Measurements from ENCODE around the gene KDM4B.

The KDM4B gene

GRCh38 chr19:5048727-5049553, 80.0 kb downstream of the KDM4B start:
- TF ChIP-seq, protein P1, sequence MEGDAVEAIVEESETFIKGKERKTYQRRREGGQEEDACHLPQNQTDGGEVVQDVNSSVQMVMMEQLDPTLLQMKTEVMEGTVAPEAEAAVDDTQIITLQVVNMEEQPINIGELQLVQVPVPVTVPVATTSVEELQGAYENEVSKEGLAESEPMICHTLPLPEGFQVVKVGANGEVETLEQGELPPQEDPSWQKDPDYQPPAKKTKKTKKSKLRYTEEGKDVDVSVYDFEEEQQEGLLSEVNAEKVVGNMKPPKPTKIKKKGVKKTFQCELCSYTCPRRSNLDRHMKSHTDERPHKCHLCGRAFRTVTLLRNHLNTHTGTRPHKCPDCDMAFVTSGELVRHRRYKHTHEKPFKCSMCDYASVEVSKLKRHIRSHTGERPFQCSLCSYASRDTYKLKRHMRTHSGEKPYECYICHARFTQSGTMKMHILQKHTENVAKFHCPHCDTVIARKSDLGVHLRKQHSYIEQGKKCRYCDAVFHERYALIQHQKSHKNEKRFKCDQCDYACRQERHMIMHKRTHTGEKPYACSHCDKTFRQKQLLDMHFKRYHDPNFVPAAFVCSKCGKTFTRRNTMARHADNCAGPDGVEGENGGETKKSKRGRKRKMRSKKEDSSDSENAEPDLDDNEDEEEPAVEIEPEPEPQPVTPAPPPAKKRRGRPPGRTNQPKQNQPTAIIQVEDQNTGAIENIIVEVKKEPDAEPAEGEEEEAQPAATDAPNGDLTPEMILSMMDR (IDR thresholded peaks at IDR 0.05; ENCODE audit: control extremely low read depth, extremely low read depth, low read depth, missing control alignments) = no peak
- ChIA-PET CTCF (interaction anchor here (0.6 to 3.3 kb wide), 14 partner anchors 10 to 302 kb away, joined by 3 to 12 read pairs (median 4); no protein-coding TSS in a partner anchor), POLR2A (no interaction called here)
- no peak for DNase-seq (ENCODE audit: extremely low spot score)

DNA sequence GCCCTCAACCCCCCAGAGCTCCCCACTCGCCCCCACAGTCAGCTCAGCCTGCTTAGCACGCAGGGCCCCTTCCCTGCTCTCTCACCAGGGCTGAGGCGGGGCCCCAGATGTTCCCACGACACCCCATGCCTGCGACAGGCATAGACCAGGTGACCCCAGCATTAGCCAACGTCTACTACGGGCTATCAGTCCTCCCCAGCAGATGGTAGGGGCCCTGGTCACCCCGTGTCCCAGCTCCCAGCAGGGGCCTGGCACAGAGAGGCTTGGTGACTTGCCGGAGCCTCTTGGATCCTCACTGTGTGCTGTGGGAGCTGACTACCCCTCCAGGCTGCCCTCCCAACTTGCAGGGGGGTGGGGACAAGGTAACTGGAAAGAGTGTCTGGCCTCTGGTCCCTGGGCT, 80.6 kb downstream of the KDM4B start:
- TF ChIP-seq, protein P1 (IDR thresholded peaks at IDR 0.05; ENCODE audit: control extremely low read depth, extremely low read depth, low read depth, missing control alignments) = no peak
- DNase-seq (ENCODE audit: extremely low spot score) = no peak
- ChIA-PET CTCF (interaction anchor here (1.1 to 3.3 kb wide), 7 partner anchors 12 to 121 kb away, joined by 3 to 12 read pairs (median 4); no protein-coding TSS in a partner anchor), POLR2A (no interaction called here)

GRCh38 chr19:5050067-5050656, 81.2 kb downstream of the KDM4B start:
- ChIA-PET POLR2A (no interaction called here), CTCF (interaction anchor here (1.1 to 3.3 kb wide), 5 partner anchors 17 to 120 kb away, joined by 3 to 12 read pairs (median 6); no protein-coding TSS in a partner anchor)
- TF ChIP-seq, protein P1 (IDR thresholded peaks at IDR 0.05; ENCODE audit: control extremely low read depth, extremely low read depth, low read depth, missing control alignments) = no peak
- no peak for DNase-seq (ENCODE audit: extremely low spot score)

GRCh38 chr19:5050905-5051304, 82.0 kb downstream of the KDM4B start:
- CTCF ChIA-PET = no interaction called here
- POLR2A ChIA-PET = no interaction called here
- TF ChIP-seq, protein P1 (IDR thresholded peaks at IDR 0.05; ENCODE audit: control extremely low read depth, extremely low read depth, low read depth, missing control alignments) = no peak
- no peak for DNase-seq (ENCODE audit: extremely low spot score)

- POLR2A ChIA-PET = no interaction called here
- DNase-seq (ENCODE audit: extremely low spot score) = no peak
- TF ChIP-seq, protein P1 (IDR thresholded peaks at IDR 0.05; ENCODE audit: control extremely low read depth, extremely low read depth, low read depth, missing control alignments) = no peak
- CTCF ChIA-PET = interaction anchor here (1.3 kb wide), 1 partner anchor 20 kb away, joined by 5 read pairs; no protein-coding TSS in a partner anchor
Observed at GRCh38 chr19:5051619-5052018, 82.7 kb downstream of the KDM4B start.

DNA sequence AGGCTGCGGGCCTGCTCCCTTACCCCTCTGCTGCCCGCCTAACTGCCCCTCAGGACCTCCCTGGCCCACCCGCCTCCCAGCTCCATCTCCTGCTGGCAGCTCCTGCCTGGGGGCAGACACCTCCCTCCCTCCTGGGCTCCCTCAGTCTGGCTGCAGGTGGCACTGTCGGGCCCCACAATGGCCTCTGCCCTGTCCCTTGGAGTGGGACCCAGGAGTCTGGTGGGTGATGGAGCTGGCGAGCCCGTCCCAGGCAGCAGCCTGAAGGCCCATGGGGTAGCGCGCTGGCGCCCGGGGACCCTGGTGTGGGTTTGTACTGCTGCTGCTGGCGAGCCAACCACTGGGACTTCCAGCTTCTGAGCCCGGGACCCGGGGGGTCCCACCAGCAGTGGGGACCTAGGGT, 83.6 kb downstream of the KDM4B start:
- DNase-seq (ENCODE audit: extremely low spot score) = no peak
- POLR2A ChIA-PET = interaction anchor here (0.5 kb wide), 1 partner anchor 10 kb away, joined by 3 read pairs; no protein-coding TSS in a partner anchor
- TF ChIP-seq, protein P1 (IDR thresholded peaks at IDR 0.05; ENCODE audit: control extremely low read depth, extremely low read depth, low read depth, missing control alignments) = no peak
- CTCF ChIA-PET = interaction anchor here (1.1 to 1.3 kb wide), 3 partner anchors 10 to 21 kb away, joined by 3 to 5 read pairs (median 3); no protein-coding TSS in a partner anchor
